Measurements from ENCODE around the gene THRSP. TPM values are rescaled to one million over a fixed set of nuclear protein-coding genes. Genes with fewer than 3 reads are reported as not detected.
"Not testable (repeated sequence)": the region's sequence is repeated elsewhere in the genome, so short reads cannot be mapped to it uniquely, and the experiment has no call there.

Gene THRSP
- total RNA-seq, 4 donors from 2014 or later, result not detected

GRCh38 chr11:78082146-78082545 is 18.5 kb downstream of the THRSP start:
- no peaks in the 10 kb centered on the region for H3K9me3 ChIP-seq
- H3K36me3 ChIP-seq, result no peaks in the 10 kb centered on the region
- H3K27ac ChIP-seq (replicated peaks in 1 of 4), result no peak overlapping the region
- no peaks in the 10 kb centered on the region for H3K27me3 ChIP-seq
- H3K4me3 ChIP-seq, result no peak overlapping the region
- peaks cover 22 to 27% (median 26%) of the 10 kb centered on the region in 4 donors for H3K4me1 ChIP-seq
- DNase-seq (ENCODE audit: extremely low spot score), result no peak
- no peak for TF ChIP-seq POLR2A (IDR thresholded peaks at IDR 0.05; ENCODE audit: low read depth)
- TF ChIP-seq POLR2AphosphoS5 (IDR thresholded peaks at IDR 0.05), result no peak
- intact Hi-C loops (cut with DNase I), result no loop called here
- WGBS, result 86% methylated on average over 8 of the region's 8 CpGs

- no peak overlapping the region for H3K27ac ChIP-seq (replicated peaks in 1 of 4)
- H3K27me3 ChIP-seq, result no peaks in the 10 kb centered on the region
- no peaks in the 10 kb centered on the region for H3K9me3 ChIP-seq
- no peaks in the 10 kb centered on the region for H3K36me3 ChIP-seq
- TF ChIP-seq POLR2A (IDR thresholded peaks at IDR 0.05; ENCODE audit: low read depth) (no peak), EP300 (IDR thresholded peaks at IDR 0.05) (no peak), POLR2AphosphoS5 (IDR thresholded peaks at IDR 0.05) (no peak), CTCF (IDR thresholded peaks at IDR 0.05) (no peak)
- DNase-seq (ENCODE audit: extremely low spot score), result no peak
- intact Hi-C loops (cut with DNase I), result no loop called here
- H3K4me3 ChIP-seq, result no peak overlapping the region
- H3K4me1 ChIP-seq, result peaks cover 13 to 18% (median 17%) of the 10 kb centered on the region in 4 donors
- WGBS, result 51% methylated on average over 2 of the region's 4 CpGs
Observed at GRCh38 chr11:78083021-78083420, 19.4 kb downstream of the THRSP start.

DNA sequence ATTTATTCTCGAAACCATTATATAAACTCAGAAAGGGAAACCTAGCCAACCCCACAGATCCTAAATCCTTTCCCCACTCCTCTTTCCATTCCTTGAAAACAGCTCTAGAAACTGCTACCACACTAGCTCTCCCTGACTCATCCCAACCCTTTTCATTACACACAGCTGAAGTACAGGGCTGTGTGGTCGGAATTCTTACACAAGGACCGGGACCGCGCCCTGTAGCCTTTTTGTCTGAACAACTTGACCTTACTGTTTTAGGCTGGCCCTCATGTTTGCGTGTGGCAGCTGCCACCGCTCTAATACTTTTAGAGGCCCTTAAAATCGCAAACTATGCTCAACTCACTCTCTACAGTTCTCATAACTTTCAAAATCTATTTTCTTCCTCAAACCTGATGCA is 20.8 kb downstream of the THRSP start:
- H3K4me3 ChIP-seq; H3K27me3 ChIP-seq; H3K27ac ChIP-seq (replicated peaks in 1 of 4); intact Hi-C loops (cut with DNase I); DNase-seq (ENCODE audit: extremely low spot score); H3K9me3 ChIP-seq; H3K36me3 ChIP-seq: not testable (repeated sequence)
- H3K4me1 ChIP-seq, result peaks cover 5 to 12% (median 7%) of the 10 kb centered on the region in 4 donors
- WGBS, result 88% methylated on average over 8 of the region's 8 CpGs

- no peak for DNase-seq (ENCODE audit: extremely low spot score)
- H3K27me3 ChIP-seq, result no peaks in the 10 kb centered on the region
- TF ChIP-seq POLR2AphosphoS5 (IDR thresholded peaks at IDR 0.05), result no peak
- no peak for TF ChIP-seq EP300 (IDR thresholded peaks at IDR 0.05)
- TF ChIP-seq POLR2A (IDR thresholded peaks at IDR 0.05; ENCODE audit: low read depth), result no peak
- no peak for TF ChIP-seq CTCF (IDR thresholded peaks at IDR 0.05)
- intact Hi-C loops (cut with DNase I), result no loop called here
- no peak overlapping the region for H3K4me3 ChIP-seq
- H3K27ac ChIP-seq (replicated peaks in 1 of 4), result no peak overlapping the region
- WGBS, result 63% methylated on average over 3 of the region's 3 CpGs
- H3K36me3 ChIP-seq, result no peaks in the 10 kb centered on the region
- peaks cover 0 to 2% (median 0%) of the 10 kb centered on the region in 4 donors for H3K4me1 ChIP-seq
- no peaks in the 10 kb centered on the region for H3K9me3 ChIP-seq
Observed at GRCh38 chr11:78085972-78086371, 22.3 kb downstream of the THRSP start.

DNA sequence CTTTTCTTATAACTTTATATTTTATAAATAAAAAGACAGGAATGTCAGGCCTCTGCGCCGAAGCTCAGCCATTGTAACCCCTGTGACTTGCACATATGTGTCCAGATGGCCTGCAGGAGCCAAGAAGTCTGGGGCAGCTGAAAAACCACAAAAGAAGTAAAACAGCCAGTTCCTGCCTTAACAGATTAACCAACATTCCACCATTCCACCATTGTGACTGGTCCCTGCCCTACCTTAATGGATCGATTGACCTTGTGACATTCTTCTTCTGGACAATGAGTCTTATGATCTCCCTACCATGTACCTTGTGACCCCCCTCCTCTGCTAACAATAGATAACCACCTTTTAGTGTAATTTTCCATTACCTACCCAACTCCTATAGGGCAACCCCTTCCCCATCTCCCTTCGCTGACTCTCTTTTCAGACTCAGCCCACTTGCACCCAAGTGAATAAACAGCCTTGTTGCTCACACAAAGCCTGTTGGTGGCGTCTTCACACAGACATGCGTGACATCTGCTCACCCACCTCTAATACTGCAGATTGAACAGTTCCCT is 22.9 kb downstream of the THRSP start:
- intact Hi-C loops (cut with DNase I); H3K36me3 ChIP-seq; H3K4me1 ChIP-seq; H3K27ac ChIP-seq (replicated peaks in 1 of 4); H3K4me3 ChIP-seq; DNase-seq (ENCODE audit: extremely low spot score); H3K27me3 ChIP-seq; H3K9me3 ChIP-seq: not testable (repeated sequence)
- 83% methylated on average over 6 of the region's 6 CpGs for WGBS

GRCh38 chr11:78094250-78094649 is 30.6 kb downstream of the THRSP start:
- Histone ChIP-seq H3K4me3 (no peak overlapping the region), H3K27me3 (no peaks in the 10 kb centered on the region), H3K36me3 (peaks cover 4 to 25% (median 10%) of the 10 kb centered on the region in 4 donors), H3K4me1 (no peaks in the 10 kb centered on the region), H3K27ac (replicated peaks in 1 of 4) (no peak overlapping the region), H3K9me3 (no peaks in the 10 kb centered on the region)
- WGBS, result 100% methylated on average over 2 of the region's 2 CpGs
- no peak for DNase-seq (ENCODE audit: extremely low spot score)
- intact Hi-C loops (cut with DNase I), result no loop called here
- no peak for TF ChIP-seq EP300 (IDR thresholded peaks at IDR 0.05)
- no peak for TF ChIP-seq CTCF (IDR thresholded peaks at IDR 0.05)

All from esophagus muscularis mucosa (tissue), 4 donors.